SW480 (cell line): ENCODE data around the gene SCARF2.
"Not testable (repeated sequence)": the region's sequence is repeated elsewhere in the genome, so short reads cannot be mapped to it uniquely, and the experiment has no call there.

Experiments used
- DNase-seq: peaks from one replicate; pipeline ENCODE4 v3.0.0-alpha.2; 2016; ENCODE audit warnings: low spot score

Gene SCARF2

DNA sequence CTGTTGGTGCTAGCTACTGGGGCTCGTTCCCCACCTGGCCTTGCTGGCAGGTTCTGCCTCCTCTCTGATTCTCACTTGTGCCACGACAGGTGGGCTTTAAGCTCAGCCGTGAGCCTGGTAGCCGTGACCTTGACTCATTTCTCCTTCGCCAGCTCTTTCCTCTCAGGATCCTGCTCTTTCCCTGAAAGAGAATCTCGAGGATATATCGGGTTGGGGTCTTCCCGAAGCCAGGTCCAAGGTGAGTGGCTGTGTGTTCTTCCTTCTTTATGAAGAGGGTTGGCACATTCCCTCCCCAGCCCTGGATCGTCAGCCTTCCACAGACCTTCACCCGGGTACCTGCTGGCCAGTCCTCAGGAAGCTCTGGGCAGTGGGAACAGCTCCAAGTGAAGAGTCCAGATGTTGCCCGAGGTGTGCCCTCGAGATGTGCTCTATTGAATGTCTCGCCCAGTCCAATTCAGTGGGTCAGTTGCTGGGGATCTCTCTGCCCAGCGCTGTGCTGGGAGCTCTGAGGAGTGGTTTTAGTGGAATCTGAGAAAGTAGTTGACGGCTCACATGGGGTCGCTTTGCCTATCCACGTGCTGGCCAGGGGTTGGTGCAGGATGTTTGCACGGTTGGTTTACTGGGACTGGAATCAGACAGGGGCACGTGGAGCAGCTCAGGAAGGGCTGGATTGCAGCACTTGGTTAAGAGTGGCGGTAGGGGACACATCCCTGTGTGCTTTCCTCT is 42.3 kb downstream of the SCARF2 start:
- DNase-seq = no peak

GRCh38 chr22:20393705-20394476 is 43.7 kb downstream of the SCARF2 start, which contains the start of gene ZNF74:
TSS of gene ZNF74 (plus strand) at chr22:20394151. CDS start at chr22:20394629, 478 bp downstream.
- peak; percentile 85 for DNase-seq

- no peak for DNase-seq
Observed at GRCh38 chr22:20392983-20393704, 44.5 kb downstream of the SCARF2 start.

DNA sequence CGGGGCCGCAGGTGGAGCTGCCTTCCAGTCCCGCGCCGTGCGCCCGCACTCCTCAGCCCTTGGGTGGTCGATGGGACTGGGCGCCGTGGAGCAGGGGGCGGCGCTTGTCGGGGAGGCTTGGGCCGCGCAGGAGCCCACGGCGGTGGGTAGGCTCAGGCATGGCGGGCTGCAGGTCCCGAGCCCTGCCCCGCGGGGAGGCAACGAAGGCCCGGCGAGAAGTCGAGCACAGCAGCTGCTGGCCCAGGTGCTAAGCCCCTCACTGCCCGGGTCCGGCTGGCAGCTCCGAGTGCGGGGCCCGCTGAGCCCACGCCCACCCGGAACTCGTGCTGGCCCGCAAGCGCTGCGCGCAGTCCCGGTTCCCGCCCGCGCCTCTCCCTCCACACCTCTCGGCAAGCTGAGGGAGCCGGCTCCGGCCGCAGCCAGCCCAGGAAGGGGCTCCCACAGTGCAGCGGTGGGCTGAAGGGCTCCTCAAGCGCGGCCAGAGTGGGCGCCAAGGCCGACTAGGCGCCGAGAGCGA is 45.2 kb downstream of the SCARF2 start:
- not testable (repeated sequence) for DNase-seq

GRCh38 chr22:20391222-20391621 is 46.4 kb downstream of the SCARF2 start:
- DNase-seq = no peak

DNA sequence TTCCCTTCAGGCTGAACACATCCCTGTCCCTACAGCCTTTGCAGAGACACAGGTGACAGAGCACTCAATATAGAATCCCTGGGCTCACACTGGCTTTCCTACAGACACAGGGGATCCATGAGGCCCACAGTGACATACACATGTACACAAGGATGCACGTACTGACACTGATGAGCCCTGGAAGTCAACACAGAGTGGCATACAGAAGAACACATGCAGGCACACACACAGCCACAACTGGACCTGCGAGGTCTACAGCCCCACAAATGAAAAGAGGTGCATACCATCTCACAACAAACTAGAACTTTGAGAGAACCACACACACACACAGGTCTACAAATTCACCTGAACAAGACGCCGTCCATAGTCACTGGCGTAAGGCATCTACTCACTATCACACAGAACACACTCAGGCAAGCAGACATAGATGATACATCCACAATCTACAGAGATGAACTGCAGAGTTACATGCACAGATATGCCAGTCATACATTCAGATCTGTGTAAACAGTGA is 47.2 kb downstream of the SCARF2 start:
- no peak for DNase-seq

DNA sequence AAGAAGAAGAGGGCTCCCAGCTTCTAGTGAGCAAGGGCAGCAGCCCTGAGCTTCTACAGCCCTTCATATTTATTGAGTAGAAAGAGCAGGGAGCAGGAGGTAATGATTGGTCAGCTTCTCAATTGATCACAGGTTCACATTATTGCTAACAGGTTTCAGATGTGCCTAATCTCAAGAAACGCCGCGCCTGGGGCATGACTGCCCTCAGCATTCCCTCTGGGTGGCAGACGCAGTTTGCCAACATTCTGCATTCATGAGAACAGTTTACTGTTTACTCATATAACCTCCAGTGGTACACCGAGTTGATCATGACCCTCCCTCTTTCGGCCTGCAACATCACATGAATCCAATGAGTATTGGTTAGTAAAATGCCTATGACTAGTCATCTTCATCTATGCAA is 48.3 kb downstream of the SCARF2 start:
- no peak for DNase-seq

GRCh38 chr22:20388200-20388599 is 49.4 kb downstream of the SCARF2 start:
- no peak for DNase-seq

GRCh38 chr22:20386972-20387371 is 50.7 kb downstream of the SCARF2 start:
- DNase-seq = no peak

GRCh38 chr22:20386336-20386735 is 51.3 kb downstream of the SCARF2 start:
- no peak for DNase-seq

- no peak for DNase-seq
Observed at GRCh38 chr22:20384865-20385264, 52.8 kb downstream of the SCARF2 start.

DNA sequence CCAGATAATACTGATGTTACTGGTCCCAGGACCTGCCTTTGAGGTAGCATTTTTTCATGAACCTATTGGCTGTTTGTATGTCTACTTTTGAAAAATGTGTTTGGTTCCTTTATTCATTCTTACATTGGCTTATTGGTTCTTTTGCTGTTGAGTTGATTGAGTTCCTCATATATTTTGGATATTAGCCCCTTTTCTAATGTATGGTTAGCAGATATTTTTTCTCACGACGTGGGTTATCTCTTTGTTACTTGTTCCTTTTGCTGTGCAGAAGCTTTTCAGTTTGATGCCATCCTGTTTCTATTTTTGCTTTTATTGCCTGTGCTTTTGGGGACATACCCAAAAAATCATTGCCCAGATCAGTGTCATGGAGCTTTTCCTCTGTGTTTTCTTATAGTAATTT is 53.5 kb downstream of the SCARF2 start:
- no peak for DNase-seq

GRCh38 chr22:20383538-20383937 is 54.1 kb downstream of the SCARF2 start:
- no peak for DNase-seq

GRCh38 chr22:20380486-20380885 is 57.1 kb downstream of the SCARF2 start:
- DNase-seq = no peak

- not testable (repeated sequence) for DNase-seq
Observed at GRCh38 chr22:20378684-20379083, 58.9 kb downstream of the SCARF2 start.

DNA sequence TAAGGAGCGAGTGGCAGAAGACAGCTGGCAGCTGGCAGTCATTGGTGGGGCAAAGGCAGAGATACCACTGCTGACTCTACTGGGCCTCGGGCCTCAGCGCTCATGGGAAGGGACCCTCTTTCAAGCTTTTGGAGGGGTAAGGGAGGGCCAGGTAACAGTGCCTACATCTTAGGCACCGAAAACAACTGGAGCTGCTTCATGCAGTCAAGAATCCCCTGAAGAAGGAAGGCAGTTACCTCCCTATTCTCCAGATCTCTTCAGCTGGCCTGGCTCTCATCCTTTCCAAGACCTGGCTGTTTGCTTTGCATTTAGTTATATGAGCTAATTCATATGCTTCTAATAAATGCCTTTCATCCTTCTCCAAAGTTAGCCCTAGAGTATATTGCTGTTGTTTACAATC is 59.5 kb downstream of the SCARF2 start:
- no peak for DNase-seq

- DNase-seq = not testable (repeated sequence)
Observed at GRCh38 chr22:20376983-20377382, 60.6 kb downstream of the SCARF2 start.

DNA sequence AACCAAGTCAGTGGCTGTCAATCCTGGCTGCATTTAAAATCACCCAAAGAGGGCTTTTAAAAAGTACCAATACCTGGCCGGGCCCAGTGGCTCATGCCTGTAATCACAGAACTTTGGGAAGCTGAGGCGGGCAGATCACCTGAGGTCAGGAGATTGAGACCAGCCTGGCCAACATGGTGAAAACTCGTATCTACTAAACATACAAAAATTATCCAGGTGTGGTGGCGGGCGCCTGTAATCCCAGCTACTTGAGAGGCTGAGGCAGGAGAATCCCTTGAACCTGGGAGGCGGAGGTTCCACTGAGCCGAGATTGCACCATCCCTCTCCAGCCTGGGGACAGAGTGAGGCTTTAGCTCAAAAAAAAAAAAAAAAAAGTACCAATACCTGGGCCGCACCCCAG is 61.3 kb downstream of the SCARF2 start:
- not testable (repeated sequence) for DNase-seq
